GM12865 (cell line): ENCODE data around the gene ZFP1.

Source experiments
- DNase-seq: peaks from one replicate; pipeline ENCODE4 v3.0.0; 2010; ENCODE audit warnings: low read depth
- H3K4me3 ChIP-seq: 2 replicates; pipeline ENCODE4 v1.5.1; 2011; ENCODE audit warnings: mild to moderate bottlenecking, low read depth, low read length, control low read depth
- CTCF ChIP-seq: IDR thresholded peaks from 2 replicates; pipeline ENCODE4 v1.5.1; 2011; ENCODE audit warnings: low read length, control low read depth, low read depth, inconsistent platforms; ENCODE audit not compliant: insufficient read depth; ENCODE audit errors: missing control alignments

The ZFP1 gene

DNA sequence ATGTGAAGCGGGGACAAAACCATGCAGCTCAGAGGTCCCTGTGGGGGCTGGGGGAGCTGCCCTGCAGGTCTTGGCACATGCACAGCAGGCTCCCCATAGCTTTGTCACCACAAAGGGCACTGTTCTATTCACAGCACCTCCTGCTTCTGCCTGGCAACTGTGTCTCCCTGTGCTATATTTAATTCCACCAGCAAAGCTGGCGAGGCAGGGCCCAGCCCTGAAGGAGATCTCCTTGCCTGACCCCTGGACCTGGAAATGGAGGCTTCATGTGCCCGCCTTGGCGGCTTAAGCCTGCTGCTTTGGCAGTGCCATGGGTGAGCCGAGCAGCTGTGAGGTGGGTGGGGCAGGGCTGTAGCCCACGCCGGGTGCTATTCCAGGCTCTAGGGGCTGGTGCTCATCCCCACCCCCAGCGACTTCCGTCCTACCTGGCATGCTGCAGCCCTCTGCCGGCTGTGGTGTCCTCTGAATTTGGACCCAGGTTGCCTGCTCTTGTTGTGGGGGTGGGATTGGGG lies 38.5 kb upstream of the ZFP1 start:
- TF ChIP-seq CTCF = no peak
- H3K4me3 ChIP-seq = no peak overlapping the region
- DNase-seq = no peak

GRCh38 chr16:75110637-75111513 lies 37.4 kb upstream of the ZFP1 start:
- peak; percentile 93 for DNase-seq
- H3K4me3 ChIP-seq = no peak overlapping the region
- peak; percentile 91 for TF ChIP-seq CTCF

DNA sequence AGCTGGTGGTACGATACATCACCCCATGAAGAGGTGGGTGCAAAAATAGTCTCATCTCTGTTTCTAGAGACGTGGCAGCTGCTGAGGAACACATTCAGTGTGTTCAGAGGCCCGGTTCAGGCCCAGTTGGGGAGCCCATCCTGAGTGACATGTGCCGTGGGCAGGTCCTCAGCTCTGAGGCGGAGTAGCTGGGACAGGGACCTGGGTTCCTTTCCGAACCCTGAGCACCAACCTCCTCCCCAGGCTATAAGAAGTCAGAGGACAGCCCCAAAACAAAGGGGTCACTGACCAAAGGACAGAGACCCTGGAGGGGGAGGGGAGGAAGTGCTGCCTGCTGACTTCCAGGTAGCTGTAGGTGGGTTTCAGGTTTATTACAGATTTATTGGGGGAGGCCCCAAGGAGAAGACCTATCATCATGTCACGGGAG lies 36.8 kb upstream of the ZFP1 start:
- TF ChIP-seq CTCF = no peak
- DNase-seq = no peak
- H3K4me3 ChIP-seq = no peak overlapping the region

- DNase-seq = no peak
- TF ChIP-seq CTCF = no peak
- no peak overlapping the region for H3K4me3 ChIP-seq
Observed at GRCh38 chr16:75111961-75112733, 36.2 kb upstream of the ZFP1 start.

GRCh38 chr16:75112734-75113491 lies 35.4 kb upstream of the ZFP1 start:
- no peak for DNase-seq
- TF ChIP-seq CTCF = no peak
- no peak overlapping the region for H3K4me3 ChIP-seq

DNA sequence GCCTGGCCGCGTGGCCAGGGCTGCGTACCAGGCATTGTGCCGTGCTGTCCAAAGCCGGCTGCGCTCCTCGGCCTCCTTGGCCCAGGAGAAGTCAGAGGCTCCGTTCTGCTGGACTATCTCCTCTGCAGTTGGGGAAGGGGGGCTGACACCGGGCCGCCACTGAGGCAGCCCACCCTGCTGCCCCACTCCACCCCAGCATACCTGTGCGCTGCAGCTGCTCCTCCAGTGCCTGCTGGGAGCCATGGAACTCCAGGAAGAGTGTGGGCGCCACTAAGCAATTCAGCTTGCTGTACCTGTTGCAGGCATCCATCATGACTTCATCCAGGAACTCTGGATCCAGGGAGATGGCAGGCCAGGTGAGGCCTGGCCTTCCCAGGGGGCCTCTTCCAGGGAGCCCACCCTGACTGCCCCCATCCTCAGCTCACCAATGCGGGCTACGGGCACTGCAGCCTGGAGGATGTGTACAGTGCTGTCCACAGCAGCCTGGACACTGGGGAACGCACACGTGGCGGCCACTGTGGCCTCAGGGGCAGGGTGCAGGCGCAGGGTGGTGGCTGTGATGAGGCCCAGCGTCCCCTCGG lies 34.7 kb upstream of the ZFP1 start:
- TF ChIP-seq CTCF = no peak
- no peak overlapping the region for H3K4me3 ChIP-seq
- DNase-seq = no peak
